GM18508 (cell line): Measurements from ENCODE around the gene LMLN.
"Not testable (repeated sequence)": the region's sequence is repeated elsewhere in the genome, so short reads cannot be mapped to it uniquely, and the experiment has no call there.

Experiments used
- ATAC-seq: cut with Tn5 transposase; IDR thresholded peaks from one replicate; pipeline ENCODE4 v1.9.1; 2021; ENCODE audit warnings: moderate number of reproducible peaks; ENCODE audit not compliant: insufficient read depth, unreplicated experiment

LMLN gene

DNA sequence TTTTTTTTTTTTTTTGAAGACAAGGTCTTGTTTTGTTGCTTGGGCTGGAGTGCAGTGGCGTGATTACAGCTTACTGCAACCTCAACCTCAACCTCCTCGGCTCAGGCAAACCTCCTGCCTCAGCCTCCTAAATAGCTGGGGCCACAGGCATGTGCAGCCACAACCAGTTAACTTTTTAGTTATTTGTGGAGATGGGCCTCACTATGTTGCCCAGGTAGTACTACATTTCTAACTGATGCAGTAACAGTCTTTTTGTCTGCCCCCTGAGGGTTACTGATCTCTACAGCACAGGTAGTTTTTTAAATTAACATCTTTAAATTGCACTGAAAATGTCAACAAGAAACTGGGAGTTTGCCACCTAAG lies 3.4 kb upstream of the LMLN start:
- ATAC-seq: no peak

DNA sequence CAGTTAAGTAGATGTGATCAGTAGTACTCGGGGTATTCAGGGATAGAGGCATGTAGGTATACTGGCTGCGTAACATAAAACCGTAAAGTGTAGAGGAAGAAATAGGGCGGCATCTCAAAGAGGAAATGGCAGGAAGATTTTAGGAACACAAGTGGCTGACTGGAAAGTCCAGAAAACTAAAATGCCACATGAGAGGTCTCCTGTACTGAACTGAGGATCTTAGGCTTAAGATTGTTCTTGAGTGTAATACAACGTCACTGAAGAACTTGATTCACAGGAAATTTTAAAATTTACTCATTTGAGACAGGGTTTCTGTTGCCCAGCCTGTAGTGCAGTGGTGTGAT lies 2.3 kb upstream of the LMLN start:
- no peak for ATAC-seq

DNA sequence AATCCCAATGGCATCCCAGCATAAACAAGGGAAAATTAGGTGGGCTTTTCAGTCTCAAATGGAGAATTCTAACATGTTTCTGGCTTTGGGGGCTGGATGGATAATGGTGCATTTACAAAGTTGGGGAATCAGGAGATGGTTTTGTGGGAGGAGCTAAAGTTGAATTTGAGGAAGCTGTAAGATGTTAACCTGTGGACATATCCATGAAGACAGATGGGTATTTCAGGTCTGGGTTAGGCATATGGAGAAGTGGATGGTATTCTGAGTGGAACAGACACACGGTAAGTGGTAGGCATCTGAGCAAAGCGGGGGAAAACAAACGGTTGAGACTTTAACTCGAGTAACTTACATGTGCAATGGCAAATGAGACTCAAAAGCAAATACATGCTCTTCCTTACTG lies 1.7 kb upstream of the LMLN start:
- ATAC-seq: no peak

DNA sequence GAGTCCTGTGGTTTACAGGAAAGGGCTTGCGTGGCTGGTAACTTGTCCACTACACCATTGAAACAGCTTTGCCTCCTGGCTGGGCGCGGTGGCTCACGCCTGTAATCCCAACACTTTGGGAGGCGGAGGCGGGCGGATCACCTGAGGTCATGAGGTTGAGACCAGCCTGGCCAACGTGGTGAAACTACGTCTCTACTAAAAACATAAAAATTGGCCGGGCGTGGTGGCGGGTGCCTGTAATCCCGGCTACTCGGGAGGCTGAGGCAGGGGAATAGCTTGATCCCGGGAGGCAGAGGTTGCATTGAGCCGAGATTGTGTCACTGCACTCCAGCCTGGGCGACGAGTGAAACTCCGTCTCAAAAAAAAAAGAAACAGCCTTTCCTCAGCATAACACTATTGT lies 1.2 kb upstream of the LMLN start:
- ATAC-seq: not testable (repeated sequence)

DNA sequence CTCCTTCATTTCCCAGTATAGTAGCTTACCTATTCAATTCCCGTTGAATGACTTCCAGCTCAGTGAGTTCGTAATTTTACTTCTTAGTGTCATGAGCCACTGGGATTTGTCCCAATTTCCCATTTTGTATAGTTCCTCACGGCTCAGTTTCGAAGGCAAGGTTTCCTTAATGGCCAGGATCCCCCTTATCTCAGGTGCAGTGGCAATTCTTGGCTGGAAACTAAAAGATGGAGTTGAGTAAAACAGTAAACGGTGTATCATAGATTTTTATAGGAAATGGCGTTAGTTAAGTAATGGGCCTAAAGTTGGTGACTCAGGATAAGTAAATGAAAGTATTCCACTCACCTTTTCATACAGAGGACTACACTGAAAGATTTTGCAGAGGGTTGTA lies 522 bp upstream of the LMLN start:
- ATAC-seq: no peak

- ATAC-seq: no peak
These were observed 921 bp downstream of the LMLN start for GRCh38 chr3:197960694-197961581.

- no peak for ATAC-seq
These were observed 1.5 kb downstream of the LMLN start for GRCh38 chr3:197961582-197961945.

DNA sequence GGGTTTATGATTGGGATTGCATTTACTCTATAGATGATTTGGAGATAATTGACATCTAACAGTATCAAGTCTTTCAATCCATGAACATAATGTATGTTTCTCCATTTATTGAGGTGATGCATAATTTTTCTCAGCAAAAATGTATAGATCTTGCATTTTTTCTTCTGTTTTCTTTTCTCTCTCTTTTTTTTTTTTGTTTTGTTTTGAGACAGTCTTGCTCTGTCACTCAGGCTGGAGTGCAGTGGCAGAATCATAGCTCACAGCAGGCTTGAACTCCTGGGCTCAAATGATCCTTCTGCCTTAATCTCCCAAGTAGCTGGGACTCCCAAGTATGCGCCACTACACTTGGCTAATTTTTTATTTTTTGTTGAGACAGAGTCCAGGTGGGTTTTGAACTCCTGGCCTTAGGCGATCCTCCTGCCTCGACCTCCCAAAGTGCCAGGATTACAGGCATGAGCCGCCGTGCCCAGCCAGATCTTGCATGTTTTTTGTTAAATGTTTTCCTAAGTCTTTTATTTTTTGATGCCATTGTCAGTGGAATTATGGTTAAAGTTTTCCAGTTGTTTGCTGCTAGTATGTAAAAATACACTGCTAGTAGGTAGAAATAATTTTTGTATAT lies 3.1 kb downstream of the LMLN start:
- ATAC-seq: no peak

DNA sequence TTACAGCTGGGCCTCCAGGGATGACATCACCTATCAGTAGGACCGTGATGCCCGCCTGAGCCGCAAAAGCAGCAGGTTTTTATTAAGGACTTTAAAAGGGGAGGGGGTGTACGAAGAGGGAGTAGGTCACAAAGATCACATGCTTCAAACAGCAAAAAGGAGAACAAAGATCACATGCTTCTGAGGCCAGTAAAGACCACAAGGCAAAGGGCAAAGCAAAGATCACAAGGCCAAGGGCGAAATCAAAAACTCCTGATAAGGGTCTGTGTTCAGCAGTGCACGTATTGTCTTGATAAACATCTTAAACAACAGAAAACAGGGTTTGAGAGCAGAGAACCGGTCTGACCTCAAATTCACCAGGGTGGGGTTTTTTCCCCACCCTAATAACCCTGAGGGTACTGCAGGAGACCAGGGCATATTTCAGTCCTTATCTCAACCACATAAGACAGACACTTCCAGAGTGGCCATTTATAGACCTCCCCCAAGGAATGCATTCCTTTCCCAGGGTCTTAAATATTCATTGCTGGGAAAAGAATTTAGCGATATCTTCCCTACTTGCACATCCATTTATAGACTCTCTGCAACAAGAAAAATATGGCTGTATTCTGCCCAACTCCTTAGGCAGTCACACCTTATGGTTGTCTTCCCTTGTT lies 7.4 kb downstream of the LMLN start:
- ATAC-seq: not testable (repeated sequence)

DNA sequence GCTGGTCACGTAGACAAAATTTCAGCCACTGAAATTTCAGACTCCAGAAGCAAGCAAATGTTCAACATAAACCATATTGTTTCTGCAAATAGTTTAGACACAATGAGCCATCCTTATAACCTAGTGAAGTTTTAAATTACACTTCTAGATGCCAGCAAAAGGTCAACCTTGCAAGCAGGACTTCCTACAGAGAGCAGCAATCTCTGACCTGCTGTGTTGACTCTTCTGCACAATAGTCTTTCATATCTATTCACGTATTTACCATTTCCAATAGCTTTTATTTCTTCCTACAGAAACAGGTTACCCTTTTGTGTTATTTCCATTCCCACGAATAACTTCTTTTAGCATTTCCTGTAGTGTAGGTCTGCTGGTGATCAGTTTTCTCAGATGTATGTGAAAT lies 10.6 kb downstream of the LMLN start:
- ATAC-seq: no peak

DNA sequence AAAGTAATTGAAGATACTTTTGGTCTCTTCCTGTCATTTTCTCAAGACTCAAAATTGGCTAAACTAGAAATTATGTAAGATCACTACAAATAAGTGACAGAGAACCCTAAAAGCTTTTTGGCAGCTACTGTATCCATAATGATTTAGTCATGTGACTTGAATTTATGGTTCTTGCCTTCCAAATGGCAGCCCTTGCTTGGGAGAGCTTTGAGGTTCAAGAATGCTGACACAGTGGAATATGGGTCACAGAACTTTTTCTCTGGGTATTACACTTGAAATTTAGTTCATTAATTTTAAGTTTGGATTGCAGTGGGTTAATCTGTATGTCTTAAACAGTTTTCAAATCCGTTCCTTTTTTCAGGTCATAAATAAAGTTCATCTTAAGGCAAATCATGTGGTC lies 14.0 kb downstream of the LMLN start:
- no peak for ATAC-seq

DNA sequence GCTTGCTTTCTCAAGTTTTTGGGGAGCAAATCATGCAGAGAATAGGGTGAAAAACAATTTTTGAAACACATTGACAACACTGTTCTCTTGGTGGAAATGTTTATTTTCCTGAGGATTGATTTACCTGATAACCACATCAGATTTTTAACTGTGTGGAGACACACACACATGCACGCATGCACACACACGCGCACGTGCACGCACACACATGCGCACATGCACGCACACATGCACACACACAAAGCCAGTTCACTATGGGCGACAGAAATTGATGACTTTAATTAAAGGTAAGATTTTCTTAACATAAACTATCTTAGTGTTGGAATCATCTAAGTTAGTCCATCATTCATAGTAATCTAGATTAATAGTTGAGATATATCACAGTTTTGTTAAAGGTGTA lies 15.3 kb downstream of the LMLN start:
- ATAC-seq: no peak

DNA sequence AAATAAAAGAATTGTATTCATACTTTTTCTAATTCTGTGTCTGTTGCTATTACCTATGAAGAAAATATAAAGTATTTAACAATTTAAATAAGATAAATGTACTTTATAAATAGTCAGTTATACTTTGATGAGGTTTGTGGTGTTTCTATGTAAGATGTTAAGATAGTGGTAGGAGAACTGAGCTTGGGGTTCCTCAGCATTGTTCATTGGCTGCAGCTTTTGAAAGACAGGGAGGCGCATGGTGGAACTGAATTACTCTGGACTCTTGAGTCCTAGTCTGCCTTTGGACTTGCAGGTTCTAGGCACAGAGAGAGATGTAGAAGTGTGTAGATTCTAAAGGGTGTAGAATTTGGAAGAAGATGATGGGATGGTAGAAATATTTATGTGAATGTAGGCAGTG lies 23.1 kb downstream of the LMLN start:
- no peak for ATAC-seq

GRCh38 chr3:197989651-197990050 lies 29.6 kb downstream of the LMLN start:
- no peak for ATAC-seq

DNA sequence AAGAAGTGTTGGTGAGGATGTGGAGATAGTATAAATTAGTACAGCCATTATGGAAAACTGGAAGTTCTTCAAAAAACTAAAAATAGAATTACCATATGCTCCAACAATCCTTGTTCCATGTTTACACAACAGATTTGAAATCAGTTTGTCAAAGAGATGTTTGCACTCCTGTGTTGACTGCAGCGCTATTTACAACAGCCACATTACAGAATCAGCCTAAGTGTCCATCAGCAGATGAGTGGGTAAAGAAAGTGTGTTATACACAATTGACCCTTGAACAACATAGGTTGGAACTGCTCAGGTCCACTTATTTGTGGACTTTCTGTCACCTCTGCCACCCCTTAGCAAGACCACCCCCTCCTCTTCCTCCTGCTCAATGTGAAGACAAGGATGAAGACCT lies 34.7 kb downstream of the LMLN start:
- ATAC-seq: no peak

GRCh38 chr3:197996855-197997254 lies 36.8 kb downstream of the LMLN start:
- ATAC-seq: no peak

GRCh38 chr3:197997936-197998335 lies 37.9 kb downstream of the LMLN start:
- no peak for ATAC-seq

DNA sequence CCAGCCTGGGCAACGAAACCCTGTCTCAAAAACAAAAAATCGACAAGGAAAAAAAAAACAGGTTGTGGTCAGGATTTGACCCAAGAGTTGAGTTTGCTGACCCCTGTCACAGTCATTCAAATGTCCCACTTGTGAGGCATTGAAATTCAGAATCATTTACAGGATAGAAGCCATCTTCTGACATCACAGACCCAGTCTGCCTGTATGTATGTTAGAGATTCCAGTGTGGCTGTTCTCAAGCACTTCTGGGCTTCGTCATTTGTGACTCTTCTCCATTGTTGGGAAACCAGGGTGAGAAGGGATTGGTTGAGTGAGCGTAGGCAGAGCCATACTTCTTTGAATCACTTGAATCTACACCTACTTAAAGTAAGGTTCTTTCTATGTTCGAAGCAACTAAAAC lies 57.1 kb downstream of the LMLN start:
- ATAC-seq: no peak

DNA sequence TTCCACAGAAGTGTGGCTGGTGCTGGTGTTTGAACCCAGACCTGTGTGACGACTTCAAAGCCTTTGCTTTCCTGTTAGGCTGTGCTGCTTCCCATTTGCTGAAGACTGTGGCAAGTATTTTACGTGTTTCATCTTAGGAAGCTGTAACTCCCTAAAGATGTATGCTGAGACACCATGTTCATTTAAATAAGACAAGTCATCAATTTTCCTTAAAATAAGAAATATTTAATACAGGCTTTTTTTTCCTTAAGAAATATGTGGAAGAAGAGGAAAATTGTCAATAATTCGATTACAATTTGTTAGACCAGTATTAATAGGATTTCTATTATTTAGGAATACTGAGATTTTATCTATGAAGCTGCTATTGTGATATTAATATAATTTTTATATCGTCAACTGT lies 58.4 kb downstream of the LMLN start:
- no peak for ATAC-seq

GRCh38 chr3:198019115-198019514 lies 59.1 kb downstream of the LMLN start:
- ATAC-seq: no peak

DNA sequence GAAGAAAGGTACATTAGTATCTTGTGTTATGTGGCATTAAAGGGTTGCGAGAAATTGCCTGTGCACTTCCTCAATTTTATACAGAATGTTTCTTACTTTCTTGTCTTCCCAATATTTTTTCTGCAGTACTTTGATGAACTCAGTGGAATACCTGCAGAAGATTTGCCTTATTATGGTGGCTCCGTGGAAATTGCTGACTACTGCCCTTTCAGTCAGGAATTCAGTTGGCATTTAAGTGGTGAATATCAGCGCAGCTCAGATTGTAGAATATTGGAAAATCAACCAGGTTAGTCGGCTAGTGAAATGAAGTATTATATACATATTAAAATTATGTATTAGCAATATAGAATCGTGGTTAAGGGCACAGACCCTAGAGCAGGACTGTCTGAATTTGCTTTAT lies 61.3 kb downstream of the LMLN start:
- no peak for ATAC-seq

DNA sequence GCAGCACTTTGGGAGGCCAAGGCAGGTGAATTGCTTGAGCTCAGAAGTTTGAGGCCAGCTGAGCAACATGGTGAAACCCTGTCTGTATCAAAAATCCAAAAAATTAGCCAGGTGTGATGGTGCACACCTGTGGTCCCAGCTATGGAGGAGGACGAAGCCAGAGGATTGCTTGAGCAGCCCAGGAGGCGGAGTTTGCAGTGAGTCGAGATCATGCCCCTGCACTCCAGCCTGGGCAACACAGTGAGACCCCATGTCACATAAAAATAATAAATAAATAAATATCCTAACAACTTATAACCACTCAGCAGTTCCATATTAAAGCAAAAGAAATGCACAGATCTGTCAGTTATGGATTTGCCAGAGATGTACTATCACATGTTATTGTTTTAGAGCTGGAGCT lies 62.6 kb downstream of the LMLN start:
- ATAC-seq: no peak
